Measurements from ENCODE around the gene ZNF780A. TPM values are rescaled to one million over a fixed set of nuclear protein-coding genes. Genes with fewer than 3 reads are reported as not detected.
"Not testable (repeated sequence)": the region's sequence is repeated elsewhere in the genome, so short reads cannot be mapped to it uniquely, and the experiment has no call there.

Gene ZNF780A
- total RNA-seq, 1 experiment from 2014 or later: 9.9 TPM

GRCh38 chr19:40055832-40056504 is 34.8 kb downstream of the ZNF780A start, which contains the start of gene ZNF780B:
Gene ZNF780B (minus strand): TSS chr19:40056231. CDS start chr19:40050332, 5,899 bp downstream.
- no peaks in the 10 kb centered on the region for H3K36me3 ChIP-seq (replicated peaks; ENCODE audit: control insufficient read depth, insufficient read depth, low read length)
- no peaks in the 10 kb centered on the region for H3K27me3 ChIP-seq (ENCODE audit: control insufficient read depth, insufficient read depth, low read length)
- peak; percentile 66 for DNase-seq
- H3K4me3 ChIP-seq (ENCODE audit: insufficient read depth, low read depth, low read length): peak within 1 kb of the TSS; percentile 82

GRCh38 chr19:40055049-40055448 is 35.7 kb downstream of the ZNF780A start:
- no peaks in the 10 kb centered on the region for H3K27me3 ChIP-seq (ENCODE audit: control insufficient read depth, insufficient read depth, low read length)
- no peaks in the 10 kb centered on the region for H3K36me3 ChIP-seq (replicated peaks; ENCODE audit: control insufficient read depth, insufficient read depth, low read length)
- DNase-seq: peak; percentile 10
- peak overlapping the region; percentile 82; the same call in 1 of the 2 replicates for H3K4me3 ChIP-seq (ENCODE audit: insufficient read depth, low read depth, low read length)

- no peak for DNase-seq
- H3K4me3 ChIP-seq (ENCODE audit: insufficient read depth, low read depth, low read length): no peak overlapping the region
- H3K27me3 ChIP-seq (ENCODE audit: control insufficient read depth, insufficient read depth, low read length): no peaks in the 10 kb centered on the region
- H3K36me3 ChIP-seq (replicated peaks; ENCODE audit: control insufficient read depth, insufficient read depth, low read length): no peaks in the 10 kb centered on the region
These were observed 36.1 kb downstream of the ZNF780A start for GRCh38 chr19:40054632-40055031.

- no peak for DNase-seq
- no peaks in the 10 kb centered on the region for H3K27me3 ChIP-seq (ENCODE audit: control insufficient read depth, insufficient read depth, low read length)
- no peak overlapping the region for H3K4me3 ChIP-seq (ENCODE audit: insufficient read depth, low read depth, low read length)
- peaks cover 1% of the 10 kb centered on the region; the same call in 1 of the 2 replicates for H3K36me3 ChIP-seq (replicated peaks; ENCODE audit: control insufficient read depth, insufficient read depth, low read length)
These were observed 37.3 kb downstream of the ZNF780A start for GRCh38 chr19:40053491-40053890.

- H3K27me3 ChIP-seq (ENCODE audit: control insufficient read depth, insufficient read depth, low read length); DNase-seq; H3K36me3 ChIP-seq (replicated peaks; ENCODE audit: control insufficient read depth, insufficient read depth, low read length); H3K4me3 ChIP-seq (ENCODE audit: insufficient read depth, low read depth, low read length): not testable (repeated sequence)
These were observed 49.0 kb downstream of the ZNF780A start for GRCh38 chr19:40041718-40042117.

- H3K27me3 ChIP-seq (ENCODE audit: control insufficient read depth, insufficient read depth, low read length); H3K36me3 ChIP-seq (replicated peaks; ENCODE audit: control insufficient read depth, insufficient read depth, low read length); DNase-seq; H3K4me3 ChIP-seq (ENCODE audit: insufficient read depth, low read depth, low read length): not testable (repeated sequence)
These were observed 52.7 kb downstream of the ZNF780A start for GRCh38 chr19:40038047-40038446.

GRCh38 chr19:40035996-40036395 is 54.7 kb downstream of the ZNF780A start:
- Histone ChIP-seq H3K4me3 (ENCODE audit: insufficient read depth, low read depth, low read length) (no peak overlapping the region), H3K36me3 (replicated peaks; ENCODE audit: control insufficient read depth, insufficient read depth, low read length) (no peaks in the 10 kb centered on the region; the same call in 1 of the 2 replicates), H3K27me3 (ENCODE audit: control insufficient read depth, insufficient read depth, low read length) (no peaks in the 10 kb centered on the region)
- DNase-seq: no peak

- H3K36me3 ChIP-seq (replicated peaks; ENCODE audit: control insufficient read depth, insufficient read depth, low read length): no peaks in the 10 kb centered on the region; the same call in 1 of the 2 replicates
- no peaks in the 10 kb centered on the region for H3K27me3 ChIP-seq (ENCODE audit: control insufficient read depth, insufficient read depth, low read length)
- no peak for DNase-seq
- H3K4me3 ChIP-seq (ENCODE audit: insufficient read depth, low read depth, low read length): no peak overlapping the region
These were observed 56.7 kb downstream of the ZNF780A start for GRCh38 chr19:40033989-40034560.

- Histone ChIP-seq H3K36me3 (replicated peaks; ENCODE audit: control insufficient read depth, insufficient read depth, low read length) (no peaks in the 10 kb centered on the region), H3K27me3 (ENCODE audit: control insufficient read depth, insufficient read depth, low read length) (no peaks in the 10 kb centered on the region), H3K4me3 (ENCODE audit: insufficient read depth, low read depth, low read length) (no peak overlapping the region)
- DNase-seq: no peak
These were observed 64.2 kb downstream of the ZNF780A start for GRCh38 chr19:40026597-40026970.

- Histone ChIP-seq H3K27me3 (ENCODE audit: control insufficient read depth, insufficient read depth, low read length) (no peaks in the 10 kb centered on the region), H3K36me3 (replicated peaks; ENCODE audit: control insufficient read depth, insufficient read depth, low read length) (no peaks in the 10 kb centered on the region), H3K4me3 (ENCODE audit: insufficient read depth, low read depth, low read length) (no peak overlapping the region)
- DNase-seq: no peak
These were observed 64.7 kb downstream of the ZNF780A start for GRCh38 chr19:40025938-40026596.

- Histone ChIP-seq H3K36me3 (replicated peaks; ENCODE audit: control insufficient read depth, insufficient read depth, low read length) (no peaks in the 10 kb centered on the region), H3K4me3 (ENCODE audit: insufficient read depth, low read depth, low read length) (no peak overlapping the region), H3K27me3 (ENCODE audit: control insufficient read depth, insufficient read depth, low read length) (no peaks in the 10 kb centered on the region)
- DNase-seq: no peak
These were observed 66.8 kb downstream of the ZNF780A start for GRCh38 chr19:40023969-40024368.

Other genes starting within 250 kb of the ZNF780A start
- gene FBL, start 244.6 kb downstream of the ZNF780A start, total RNA-seq (2014; rRNA removed; shearing (Covaris generic)): 376 and 414 TPM in 2 replicates
- 0.10 and 0.22 TPM in 2 replicates for gene FCGBP, start 156.3 kb downstream of the ZNF780A start, total RNA-seq (2014; rRNA removed; shearing (Covaris generic))
- gene PSMC4, start 119.8 kb downstream of the ZNF780A start, total RNA-seq (2014; rRNA removed; shearing (Covaris generic)): 153 and 227 TPM in 2 replicates
- 1.2 and 2.8 TPM in 2 replicates for gene ZNF546, start 93.9 kb downstream of the ZNF780A start, total RNA-seq (2014; rRNA removed; shearing (Covaris generic))
- 1.4 and 1.7 TPM in 2 replicates for gene ZNF780B, start 34.7 kb downstream of the ZNF780A start, total RNA-seq (2014; rRNA removed; shearing (Covaris generic))
- gene MAP3K10, start 100.5 kb upstream of the ZNF780A start, total RNA-seq (2014; rRNA removed; shearing (Covaris generic)): 16.7 and 24.5 TPM in 2 replicates
- gene TTC9B, start 127.4 kb upstream of the ZNF780A start, total RNA-seq (2014; rRNA removed; shearing (Covaris generic)): not detected in 2 replicates
- gene CCNP, start 135.7 kb upstream of the ZNF780A start, total RNA-seq (2014; rRNA removed; shearing (Covaris generic)): 0.87 TPM in 1 of 2 replicates, not detected in the other
- 112 and 126 TPM in 2 replicates for gene AKT2, start 194.4 kb upstream of the ZNF780A start, total RNA-seq (2014; rRNA removed; shearing (Covaris generic))